GM18858 (cell line): ENCODE data around the gene NAGPA.
A peak's percentile ranks its signal among the peaks of the same experiment; 100 is the strongest.
"Not testable (repeated sequence)": the region's sequence is repeated elsewhere in the genome, so short reads cannot be mapped to it uniquely, and the experiment has no call there.

Experiments
- ATAC-seq: cut with Tn5 transposase; IDR thresholded peaks from one replicate; pipeline ENCODE4 v1.9.1; 2021; ENCODE audit not compliant: unreplicated experiment

NAGPA gene

DNA sequence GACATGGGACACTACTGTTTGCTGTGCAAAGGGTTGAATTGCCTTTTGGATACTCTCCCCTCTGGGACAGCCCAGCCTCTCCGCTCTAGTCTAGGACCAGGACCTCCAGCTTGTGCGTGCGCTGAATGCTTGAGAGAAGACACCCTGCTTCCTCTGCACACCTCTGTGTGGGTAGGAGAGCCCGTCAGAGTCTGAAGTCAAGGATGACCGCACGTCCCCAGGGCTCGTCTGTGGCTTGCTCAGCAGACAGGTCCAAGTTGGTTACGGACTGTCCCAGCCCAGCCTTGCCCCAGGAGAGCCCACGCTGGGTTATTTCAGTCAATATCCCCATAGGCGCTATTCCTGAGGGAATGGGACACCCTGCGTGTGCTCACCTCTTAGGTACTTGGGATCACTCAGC, 28.3 kb upstream of the NAGPA start:
- ATAC-seq = no peak

DNA sequence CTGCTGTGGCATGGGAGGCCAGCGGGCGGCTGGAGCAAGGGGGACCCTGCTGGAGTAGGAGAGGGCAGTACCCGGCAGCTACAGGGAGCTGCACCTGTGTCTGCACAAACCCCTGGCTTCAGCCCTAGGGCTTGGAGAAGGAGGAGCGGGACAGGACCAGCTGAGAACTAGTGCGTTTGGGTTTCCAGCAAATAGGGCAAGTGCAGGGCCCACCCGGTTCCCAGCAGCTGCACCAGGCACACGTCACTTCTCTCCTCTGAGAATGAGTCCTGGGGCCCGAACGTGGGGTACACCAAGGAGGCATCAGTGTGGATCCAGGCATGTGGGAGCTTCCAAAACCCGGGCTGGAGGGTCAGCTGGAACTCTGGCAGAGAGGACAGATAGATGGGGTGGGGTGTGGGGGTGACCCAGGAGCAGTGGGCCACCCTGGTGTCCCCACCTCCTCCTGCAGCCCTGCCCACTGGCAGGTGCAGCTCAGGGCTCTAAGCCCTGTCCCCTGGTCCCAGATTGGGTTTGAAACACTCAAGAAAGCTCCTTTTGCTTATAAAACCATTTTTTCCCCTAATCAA, 26.4 kb upstream of the NAGPA start:
- ATAC-seq = no peak

DNA sequence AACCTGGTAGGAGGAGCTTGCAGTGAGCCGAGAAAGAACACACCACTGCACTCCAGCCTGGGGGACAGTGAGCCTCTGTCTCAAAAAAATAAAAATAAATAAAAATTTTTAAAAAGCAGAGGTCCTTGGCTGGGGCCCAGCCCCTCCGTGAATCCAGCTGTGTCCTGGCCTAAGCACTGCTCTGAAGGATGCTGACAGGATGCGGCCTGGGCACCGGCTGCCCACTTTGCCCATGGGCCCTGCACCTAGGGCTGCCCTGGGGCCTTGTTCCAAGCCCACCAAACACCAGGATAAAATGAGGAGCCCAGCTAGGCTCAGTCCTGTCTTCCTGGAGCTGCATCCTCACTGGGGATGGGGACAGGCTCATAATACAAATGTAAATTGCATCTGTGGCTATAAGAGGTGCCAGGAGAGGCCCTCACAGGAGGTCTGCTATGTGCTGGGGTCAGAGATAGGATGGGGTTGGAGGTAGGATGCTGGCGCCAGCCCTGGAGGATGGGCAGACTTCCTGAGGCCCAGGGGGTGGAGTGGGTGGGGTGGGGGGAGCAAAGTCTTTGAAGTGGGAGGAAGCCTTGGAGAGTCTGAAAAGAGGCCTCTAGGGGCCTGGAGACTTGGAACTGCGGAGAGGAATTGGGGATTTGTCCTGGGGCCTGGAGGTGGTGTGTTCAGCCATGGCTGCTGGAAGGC, 25.8 kb upstream of the NAGPA start:
- ATAC-seq = no peak

DNA sequence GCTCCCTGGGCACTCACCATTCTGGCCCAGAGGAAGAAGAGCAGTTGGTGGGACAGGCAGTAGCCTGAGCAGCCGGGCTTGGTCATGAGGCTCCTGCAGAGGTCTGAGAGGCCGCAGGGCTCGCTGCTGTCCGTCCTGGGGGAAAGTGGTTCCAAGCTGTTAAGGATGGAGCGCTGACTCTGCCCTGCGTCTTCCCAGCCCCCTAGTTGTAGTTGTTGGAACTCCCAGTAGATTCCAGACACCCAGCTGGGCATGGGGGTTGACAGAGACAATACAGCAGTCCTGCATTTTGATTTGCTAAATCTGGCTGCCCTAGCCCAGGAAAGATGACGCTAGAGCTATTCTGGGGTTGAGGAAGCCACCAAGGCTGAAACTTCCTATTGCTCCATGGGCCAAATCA, 24.7 kb upstream of the NAGPA start:
- ATAC-seq = no peak

DNA sequence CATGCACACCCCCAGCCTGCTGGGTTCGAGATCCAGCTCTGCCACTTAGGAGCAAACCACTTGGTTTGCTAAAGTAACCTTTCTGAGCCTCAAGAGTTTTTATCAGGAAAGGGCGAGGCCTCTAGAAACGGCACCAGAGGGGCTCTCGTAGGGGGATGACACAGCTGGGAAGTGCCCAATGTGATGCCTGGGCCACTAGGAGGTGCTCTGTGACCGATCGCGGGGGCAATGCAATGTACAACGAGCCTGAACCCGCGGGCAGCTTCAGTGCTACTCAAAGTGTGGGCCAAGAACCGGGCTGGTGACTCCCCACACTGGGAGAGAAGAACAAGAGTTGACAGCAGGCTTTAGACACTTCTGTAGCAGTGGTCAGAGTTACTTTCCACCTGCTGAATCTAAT, 22.6 kb upstream of the NAGPA start:
- ATAC-seq = peak; percentile 42

DNA sequence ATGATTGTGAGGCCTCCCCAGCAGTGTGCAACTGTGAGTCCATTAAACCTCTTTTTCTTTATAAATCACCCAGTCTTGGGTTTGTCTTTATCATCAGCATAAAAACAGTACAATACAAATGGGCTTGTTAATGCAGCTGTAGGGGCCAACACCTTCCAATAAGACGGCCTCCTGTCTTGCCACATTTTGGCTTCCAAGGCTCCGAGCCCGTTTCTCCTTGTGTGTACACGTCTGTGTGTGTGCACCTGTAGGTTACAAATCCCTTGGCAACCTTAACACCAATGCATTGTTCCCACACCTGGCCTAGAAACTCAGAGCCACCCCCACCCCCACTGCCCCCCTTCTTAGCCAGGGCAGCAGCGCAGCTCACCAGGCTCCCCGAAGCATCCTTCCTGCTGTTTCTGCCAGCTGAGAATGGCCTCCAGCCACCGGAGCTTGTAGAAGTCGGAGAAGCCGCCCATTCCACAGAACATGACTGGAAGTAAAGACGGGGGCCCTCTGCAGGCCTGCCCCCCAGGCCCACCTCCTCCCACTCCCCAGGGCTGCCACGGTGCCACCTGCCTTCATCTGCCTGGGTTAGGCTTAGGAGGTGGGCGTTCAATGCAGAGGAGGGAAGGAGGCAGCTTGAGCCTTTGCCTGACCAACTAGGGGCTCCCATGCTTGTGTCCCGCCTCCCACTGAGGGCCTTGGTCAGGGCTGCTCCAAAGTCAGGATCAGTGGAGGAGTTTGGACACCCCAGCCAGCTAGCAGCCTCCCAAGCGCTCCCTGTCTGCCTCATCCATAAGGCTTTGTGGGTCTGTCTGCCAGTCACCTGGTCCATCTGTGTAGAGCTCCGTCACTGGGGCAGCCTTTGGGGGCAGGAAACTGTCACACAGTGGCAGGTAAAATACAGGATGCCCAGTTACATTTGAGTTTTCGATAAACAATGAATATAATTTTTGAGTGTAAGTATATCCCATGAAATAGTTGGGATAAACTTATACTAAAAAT, 21.4 kb upstream of the NAGPA start:
- ATAC-seq = no peak

DNA sequence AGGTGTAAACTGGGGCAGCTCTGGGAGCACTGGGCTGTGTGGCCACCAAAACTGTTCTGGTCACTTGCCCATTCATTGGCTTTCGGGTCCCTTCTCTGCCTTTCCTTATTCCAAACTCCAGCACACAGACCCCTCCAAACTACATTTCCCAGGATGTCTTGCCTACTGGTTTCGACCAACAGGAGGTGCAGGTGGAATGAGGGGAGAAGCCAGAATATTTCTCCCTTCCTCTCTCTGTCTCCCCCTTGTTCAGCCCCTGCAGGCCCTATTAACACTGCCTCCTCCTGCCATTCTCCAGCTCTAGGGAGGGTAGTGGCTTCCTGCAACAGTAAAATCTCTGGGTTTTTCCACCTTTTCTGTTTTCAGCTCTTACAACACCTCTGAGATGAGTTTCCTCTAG, 13.2 kb upstream of the NAGPA start:
- no peak for ATAC-seq

DNA sequence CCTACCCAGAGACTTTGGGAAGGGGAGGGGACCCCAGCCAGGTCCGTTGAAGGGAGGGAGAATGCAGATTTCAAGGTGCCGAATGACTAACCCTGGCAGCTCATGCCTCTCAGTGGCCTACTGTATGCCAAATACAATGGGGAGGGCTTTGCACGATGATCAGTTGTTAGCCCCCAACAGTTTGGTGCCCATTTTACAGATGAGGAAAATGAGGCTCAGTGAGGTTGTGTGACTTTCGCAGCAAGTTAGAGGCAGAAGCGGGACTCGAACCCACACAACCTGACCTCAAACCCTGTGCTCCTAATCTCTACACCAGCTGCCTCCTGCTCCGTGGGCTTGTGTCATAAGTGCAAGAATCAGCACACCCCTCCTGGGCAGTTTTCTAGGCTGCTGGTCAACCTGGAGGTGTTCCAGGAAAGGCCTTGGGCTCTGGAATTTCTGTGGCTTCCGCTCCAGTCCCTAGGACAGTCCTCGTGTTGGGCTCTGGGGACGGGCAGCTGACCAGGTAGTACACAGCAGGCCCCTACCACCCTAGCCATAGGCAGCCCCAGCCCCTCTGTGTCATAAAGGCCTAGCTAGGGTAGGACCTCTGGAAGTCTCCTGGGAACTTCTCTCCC, 11.9 kb upstream of the NAGPA start:
- no peak for ATAC-seq

DNA sequence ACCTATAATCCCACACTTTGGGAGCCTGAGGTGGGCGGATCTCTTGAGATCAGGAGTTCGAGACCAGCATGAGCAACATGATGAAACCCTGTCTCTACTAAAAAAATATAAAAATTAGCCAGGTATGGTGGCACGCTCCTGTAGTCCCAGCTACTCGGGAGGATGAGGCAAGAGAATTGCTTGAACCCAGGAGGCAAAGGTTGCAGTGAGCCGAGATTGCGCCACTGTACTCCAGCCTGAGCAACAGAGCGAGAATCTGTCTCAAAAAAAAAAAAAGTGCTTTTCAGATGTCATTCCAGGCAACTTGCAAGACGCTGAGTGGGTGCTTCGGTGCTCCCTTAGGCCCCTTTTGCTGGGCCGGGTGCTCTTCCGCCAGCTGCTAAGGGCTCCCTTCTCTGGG, 10.8 kb upstream of the NAGPA start:
- ATAC-seq = not testable (repeated sequence)

DNA sequence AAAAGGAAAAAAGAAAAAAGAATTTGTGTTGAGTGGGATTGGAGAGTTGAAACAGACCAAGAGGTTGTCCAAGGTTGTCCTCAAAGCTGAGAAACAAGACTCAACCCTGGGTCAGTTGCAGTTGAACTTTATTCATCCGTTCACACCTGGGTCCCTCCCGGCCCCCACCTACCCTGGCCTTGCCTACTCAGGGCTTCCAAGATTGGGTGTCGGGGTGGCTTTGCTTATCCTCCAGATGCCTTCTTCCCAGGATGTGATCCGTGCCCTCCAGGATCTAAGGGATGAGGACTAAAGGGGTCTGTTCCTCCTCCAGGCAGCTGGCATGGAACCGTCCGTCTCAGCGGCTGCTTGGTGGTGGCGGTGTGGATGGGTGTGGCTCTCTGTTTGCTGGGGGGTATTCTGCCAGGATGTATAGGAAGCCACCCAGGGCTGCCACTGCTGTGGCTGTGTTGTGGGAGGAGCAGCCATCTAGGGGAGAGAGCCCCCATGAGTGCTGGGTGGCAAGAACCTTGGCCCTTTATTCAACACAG, 10.3 kb upstream of the NAGPA start:
- no peak for ATAC-seq

DNA sequence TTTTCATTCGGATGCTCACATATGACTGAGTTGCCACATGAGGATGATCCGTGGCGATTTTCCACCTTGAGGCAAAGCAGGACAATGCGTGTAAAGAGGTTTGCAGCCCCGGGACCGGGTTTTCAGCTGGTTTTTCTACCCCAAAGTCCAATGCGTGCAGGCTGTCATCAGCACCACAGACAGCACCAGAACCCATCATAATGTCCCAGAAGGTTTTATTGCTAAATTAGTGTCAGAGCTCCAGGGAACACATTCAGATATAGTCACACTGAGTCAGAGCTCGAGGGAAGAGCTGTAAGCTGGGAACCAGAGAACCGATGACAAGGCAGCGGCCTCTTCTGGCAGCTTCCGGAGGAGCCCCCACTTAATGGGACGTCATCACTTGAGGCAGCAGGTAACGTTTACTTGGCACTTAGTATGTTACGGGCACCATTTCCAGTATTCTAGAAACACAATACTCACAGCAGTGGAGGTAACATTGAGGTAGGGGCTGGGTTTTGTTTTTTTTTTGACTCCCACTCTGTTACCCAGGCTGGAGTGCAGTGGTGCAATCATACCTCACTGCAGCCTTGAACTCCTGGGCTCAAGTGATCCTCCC, 8.9 kb upstream of the NAGPA start:
- ATAC-seq = no peak

DNA sequence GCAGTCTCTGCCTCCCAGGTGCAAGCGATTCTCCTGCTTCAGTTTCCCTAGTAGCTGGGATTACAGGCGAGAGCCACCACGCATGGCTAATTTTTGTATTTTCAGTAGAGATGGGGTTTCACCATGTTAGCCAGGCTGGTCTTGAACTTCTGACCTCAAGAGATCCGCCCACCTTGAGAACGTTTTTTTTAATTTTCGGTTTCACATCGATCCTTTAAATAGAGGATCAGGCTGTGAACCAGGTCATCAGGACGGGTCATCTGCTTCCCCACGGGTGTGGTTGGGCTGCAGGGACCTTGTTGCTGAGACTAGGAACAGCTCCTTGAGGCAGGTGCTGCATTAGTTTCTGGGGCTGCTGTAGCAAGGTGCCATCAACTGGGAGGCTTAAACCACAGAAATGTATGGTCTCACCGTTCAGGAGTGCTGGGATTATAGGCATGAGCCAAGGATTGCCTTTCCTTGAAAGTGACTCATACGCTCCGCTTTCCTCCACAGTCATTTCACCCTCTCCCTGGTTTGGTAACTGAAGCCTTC, 7.9 kb upstream of the NAGPA start:
- ATAC-seq = no peak

DNA sequence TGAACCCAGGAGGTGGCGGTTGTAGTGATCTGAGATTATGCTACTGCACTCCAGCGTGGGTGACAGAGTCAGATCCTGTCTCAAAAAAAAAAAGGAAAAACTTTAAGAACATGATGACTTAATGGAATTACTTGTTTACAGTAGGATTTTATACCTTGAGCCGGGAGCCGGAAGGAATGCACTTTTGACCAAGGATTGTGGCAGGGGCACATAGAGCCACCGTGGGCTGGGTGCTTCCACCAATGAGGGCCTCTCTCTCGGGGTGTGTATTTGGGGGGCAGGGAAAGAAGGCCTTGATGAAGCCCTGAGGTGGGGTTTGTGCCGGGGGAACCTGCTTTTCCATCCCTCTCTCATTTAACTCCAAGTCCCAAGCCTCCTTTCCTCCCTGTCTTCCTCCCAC, 6.7 kb upstream of the NAGPA start:
- no peak for ATAC-seq

DNA sequence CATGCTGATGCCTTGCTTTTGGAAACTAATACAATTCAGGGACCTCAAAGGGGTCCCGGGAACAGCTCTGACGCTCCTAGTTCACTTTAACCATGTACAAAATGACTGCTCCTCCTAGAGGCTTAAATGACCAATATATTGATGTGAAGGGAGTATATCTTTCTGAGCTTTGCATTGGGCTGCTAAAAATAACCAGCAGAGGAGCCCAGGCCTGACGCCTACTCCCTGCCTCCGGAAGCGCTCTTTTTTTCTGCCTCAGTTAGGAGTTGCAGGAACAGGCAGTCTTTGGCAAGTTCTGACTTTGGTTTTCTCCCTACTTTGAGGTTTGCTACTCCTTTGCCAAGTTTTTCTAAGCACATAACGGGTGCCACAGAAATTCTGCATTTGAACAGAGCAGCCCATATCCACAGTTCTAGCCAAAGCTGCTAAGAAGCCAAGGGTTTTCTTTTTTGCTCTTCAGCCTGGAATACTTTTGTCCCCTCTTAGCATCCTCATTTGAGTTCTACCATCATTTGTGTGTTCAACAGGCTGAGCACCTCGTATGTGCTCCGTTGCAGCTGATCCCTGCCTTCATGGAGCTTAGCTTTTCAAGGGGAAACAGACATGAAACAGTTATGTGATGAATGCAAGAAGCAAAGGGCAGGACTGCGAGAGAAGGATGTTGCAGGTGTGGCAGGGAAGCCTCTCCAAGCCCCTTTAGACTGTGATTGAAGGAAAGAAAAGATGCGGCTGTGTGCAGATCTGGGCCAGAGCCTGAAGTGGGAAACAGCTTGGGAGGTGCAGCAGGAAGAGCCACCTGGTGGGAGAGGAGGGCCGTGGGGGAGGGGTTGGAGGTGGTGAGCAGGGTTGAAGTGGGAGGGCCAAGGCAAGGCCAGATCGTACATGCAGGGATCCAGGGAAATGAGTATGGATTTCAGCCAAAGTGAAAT, 2.8 kb upstream of the NAGPA start:
- no peak for ATAC-seq

DNA sequence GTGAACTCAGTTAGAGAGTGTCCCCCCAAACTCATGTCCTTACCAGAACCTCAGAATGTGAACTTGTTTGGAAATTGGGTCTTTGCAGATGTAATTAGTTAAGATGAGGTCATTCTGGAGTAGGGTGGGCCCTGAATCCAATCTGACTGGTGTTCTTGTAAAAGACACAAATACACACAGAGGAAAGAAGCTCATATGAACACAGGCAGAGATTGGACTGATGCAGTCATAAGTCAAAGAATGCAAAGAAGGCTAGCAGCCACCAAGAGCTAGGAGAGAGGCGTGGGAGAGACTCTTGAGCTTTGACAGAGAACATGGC, 2.1 kb upstream of the NAGPA start:
- no peak for ATAC-seq

DNA sequence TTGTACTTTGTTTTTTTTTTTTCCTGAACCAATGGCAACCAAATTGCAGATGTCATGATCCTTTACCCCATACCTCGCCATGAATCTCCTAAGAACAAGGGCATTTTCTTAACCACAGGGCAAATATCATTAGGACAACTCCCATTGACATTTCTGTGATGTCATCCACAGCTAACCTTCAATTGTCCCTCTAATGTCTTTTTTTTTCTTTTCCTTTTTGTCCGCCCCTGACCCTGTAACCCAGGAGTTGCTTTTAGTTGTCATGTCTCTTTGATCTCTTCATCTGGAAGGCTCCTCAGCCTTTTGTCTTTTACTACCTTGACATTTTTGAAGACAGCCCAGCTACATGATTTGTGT, 410 bp upstream of the NAGPA start:
- ATAC-seq = no peak

DNA sequence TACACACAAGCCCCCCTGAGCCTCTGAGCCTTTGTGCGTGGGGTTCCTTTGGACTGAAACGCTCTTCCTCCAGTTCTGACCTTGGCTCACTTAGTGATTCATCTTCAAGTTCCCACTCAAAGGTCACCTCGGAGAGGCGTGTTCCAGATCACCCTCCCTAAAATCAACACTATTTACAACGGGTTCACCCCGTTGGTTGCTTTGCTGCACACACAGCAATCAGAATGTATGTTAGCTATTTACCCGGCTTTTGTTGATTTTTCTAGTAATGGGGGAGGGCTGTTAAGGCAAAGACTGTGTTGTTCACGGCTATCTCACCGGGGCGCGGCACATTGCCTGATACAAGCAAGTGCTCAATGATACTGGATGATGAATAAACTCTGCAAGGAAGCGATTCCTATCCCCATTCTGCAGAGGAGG, 977 bp downstream of the NAGPA start:
- no peak for ATAC-seq

DNA sequence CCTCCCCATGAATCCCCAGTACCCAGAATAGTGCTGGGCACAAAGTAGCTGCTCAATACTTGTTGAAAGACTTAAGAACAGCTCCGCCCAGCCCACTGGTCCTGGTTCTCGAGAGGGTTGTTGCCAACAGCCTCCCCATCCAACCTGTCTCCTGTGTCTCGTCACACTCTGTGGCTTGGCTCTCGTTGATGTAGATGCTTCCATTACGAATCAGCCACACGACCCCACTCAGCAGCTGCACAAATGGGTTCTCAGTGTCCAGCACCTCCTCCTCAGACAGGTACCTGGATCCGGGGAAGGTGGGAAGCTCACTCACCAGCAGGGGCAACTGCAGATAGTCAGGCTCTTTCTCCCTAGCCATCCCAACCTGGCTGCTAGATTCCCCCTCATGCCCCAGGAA, 2.1 kb downstream of the NAGPA start:
- ATAC-seq = no peak

DNA sequence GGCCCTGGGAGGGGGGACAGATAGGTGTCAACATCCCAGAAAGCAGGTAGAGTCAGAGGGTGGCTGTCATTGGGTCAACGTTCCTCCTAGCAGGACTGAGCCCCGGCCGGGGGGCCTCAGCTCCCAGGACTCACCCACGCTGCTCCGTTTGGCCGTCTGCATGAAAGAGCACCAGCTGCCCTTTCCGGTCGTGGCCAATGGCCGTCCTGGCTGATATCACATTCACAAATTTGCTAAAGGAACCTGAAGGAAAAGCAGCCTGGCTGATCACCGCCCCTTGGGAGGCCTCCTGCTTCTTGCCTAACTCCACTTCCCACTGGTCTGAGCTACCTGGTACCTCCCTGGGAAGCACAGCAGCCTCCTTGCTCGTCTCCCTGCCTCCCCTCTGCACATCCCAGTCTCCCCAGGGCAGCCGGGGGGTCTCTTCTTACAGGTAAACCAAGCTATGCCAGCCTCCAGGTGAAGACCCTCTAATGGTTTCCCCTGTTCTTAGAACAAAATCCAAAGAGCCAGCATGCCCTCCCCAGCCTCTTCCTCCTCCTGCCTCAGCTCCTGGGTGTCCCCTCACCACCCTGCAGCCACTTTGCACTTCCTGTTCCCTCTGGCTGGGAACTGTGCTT, 3.4 kb downstream of the NAGPA start:
- ATAC-seq = no peak
